ENCODE results near the gene GABRG3.

Gene GABRG3

DNA sequence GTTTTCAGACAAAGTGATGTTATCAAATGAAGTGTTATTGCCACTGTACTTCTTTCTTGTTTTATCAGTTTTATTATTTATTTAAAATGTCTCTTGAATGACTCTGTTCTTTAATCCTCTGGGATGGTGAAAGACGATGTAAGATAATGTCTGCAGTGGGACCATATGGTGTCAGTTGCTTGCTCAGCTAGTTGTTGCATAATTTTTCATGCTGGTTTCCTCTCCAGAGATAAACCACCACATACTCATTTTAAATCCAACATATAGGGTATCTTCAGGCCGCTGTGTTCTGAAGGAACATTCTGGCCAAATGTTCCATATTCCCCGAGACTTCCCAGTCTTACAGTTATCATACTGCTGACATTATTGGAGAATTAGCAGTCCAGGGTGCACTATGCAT, 75.9 kb downstream of the GABRG3 start:
- no peaks in the 10 kb centered on the region for H3K9me3 ChIP-seq (ENCODE audit: control insufficient read depth, insufficient read depth, low read depth, low read length)
- TF ChIP-seq ZNF585B (tag by site-specific recombination; IDR thresholded peaks at IDR 0.05) (no peak), SCRT1 (tag by site-specific recombination; IDR thresholded peaks at IDR 0.05; ENCODE audit: borderline replicate concordance) (no peak), ZSCAN23 (tag by site-specific recombination; IDR thresholded peaks at IDR 0.05) (no peak), ZNF366 (tag by site-specific recombination; conservative IDR thresholded peaks at IDR 0.05) (no peak), WT1 (tag by site-specific recombination; IDR thresholded peaks at IDR 0.05) (no peak), ZNF169 (tag by site-specific recombination; IDR thresholded peaks at IDR 0.05) (no peak), ZNF785 (tag by site-specific recombination; IDR thresholded peaks at IDR 0.05) (no peak), ZNF600 (tag by site-specific recombination; IDR thresholded peaks at IDR 0.05) (no peak), ZXDB (tag by site-specific recombination; IDR thresholded peaks at IDR 0.05) (no peak), ZNF529 (tag by site-specific recombination; IDR thresholded peaks at IDR 0.05; ENCODE audit: insufficient replicate concordance) (no peak), ZNF24 (tag by site-specific recombination; IDR thresholded peaks at IDR 0.05) (no peak), ZNF133 (tag by site-specific recombination; IDR thresholded peaks at IDR 0.05) (no peak)
- TF ChIP-seq, protein P1, sequence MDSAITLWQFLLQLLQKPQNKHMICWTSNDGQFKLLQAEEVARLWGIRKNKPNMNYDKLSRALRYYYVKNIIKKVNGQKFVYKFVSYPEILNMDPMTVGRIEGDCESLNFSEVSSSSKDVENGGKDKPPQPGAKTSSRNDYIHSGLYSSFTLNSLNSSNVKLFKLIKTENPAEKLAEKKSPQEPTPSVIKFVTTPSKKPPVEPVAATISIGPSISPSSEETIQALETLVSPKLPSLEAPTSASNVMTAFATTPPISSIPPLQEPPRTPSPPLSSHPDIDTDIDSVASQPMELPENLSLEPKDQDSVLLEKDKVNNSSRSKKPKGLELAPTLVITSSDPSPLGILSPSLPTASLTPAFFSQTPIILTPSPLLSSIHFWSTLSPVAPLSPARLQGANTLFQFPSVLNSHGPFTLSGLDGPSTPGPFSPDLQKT (IDR thresholded peaks at IDR 0.05; ENCODE audit: borderline replicate concordance, low read depth, low read length) = no peak
- TF ChIP-seq, protein P2, sequence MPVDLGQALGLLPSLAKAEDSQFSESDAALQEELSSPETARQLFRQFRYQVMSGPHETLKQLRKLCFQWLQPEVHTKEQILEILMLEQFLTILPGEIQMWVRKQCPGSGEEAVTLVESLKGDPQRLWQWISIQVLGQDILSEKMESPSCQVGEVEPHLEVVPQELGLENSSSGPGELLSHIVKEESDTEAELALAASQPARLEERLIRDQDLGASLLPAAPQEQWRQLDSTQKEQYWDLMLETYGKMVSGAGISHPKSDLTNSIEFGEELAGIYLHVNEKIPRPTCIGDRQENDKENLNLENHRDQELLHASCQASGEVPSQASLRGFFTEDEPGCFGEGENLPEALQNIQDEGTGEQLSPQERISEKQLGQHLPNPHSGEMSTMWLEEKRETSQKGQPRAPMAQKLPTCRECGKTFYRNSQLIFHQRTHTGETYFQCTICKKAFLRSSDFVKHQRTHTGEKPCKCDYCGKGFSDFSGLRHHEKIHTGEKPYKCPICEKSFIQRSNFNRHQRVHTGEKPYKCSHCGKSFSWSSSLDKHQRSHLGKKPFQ (tag by site-specific recombination; IDR thresholded peaks at IDR 0.05) = no peak
- TF ChIP-seq, protein P3, sequence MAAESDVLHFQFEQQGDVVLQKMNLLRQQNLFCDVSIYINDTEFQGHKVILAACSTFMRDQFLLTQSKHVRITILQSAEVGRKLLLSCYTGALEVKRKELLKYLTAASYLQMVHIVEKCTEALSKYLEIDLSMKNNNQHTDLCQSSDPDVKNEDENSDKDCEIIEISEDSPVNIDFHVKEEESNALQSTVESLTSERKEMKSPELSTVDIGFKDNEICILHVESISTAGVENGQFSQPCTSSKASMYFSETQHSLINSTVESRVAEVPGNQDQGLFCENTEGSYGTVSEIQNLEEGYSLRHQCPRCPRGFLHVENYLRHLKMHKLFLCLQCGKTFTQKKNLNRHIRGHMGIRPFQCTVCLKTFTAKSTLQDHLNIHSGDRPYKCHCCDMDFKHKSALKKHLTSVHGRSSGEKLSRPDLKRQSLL (tag by site-specific recombination; IDR thresholded peaks at IDR 0.05) = no peak
- ChIA-PET POLR2A (no interaction called here), CTCF (no interaction called here)
- no peak overlapping the region for H3K4me3 ChIP-seq (ENCODE audit: low read depth, low read length)
- no peaks in the 10 kb centered on the region for H3K36me3 ChIP-seq (ENCODE audit: control insufficient read depth in 2 of 2, insufficient read depth in 1 of 2, low read length in 2 of 2)
- H3K4me1 ChIP-seq (ENCODE audit: control insufficient read depth, insufficient read depth, low read length) = no peaks in the 10 kb centered on the region
- no peak overlapping the region for H3K27ac ChIP-seq (ENCODE audit: extremely low read depth, low read depth, low read length)

DNA sequence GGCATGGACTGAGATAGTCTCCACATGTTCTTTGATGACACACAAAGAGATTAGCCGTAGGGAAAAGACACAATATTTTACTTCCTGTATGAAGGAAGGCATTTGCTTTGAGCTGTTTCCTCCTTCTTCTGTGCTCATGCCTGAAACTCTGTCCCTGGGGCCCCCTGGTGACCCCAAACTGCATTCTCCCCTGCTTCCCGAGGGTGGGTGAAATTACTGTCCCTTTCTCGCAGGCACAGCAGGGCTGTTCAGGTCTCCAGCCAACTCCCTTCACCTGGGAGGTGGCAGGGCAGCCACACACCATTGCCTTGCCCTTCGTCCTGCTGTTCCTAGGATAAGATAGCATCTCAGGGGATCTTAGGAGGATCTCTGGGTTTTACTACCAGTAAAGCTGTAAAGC, 79.2 kb downstream of the GABRG3 start:
- H3K27ac ChIP-seq (ENCODE audit: extremely low read depth, low read depth, low read length) = no peak overlapping the region
- POLR2A ChIA-PET = no interaction called here
- TF ChIP-seq ZEB2 (tag by site-specific recombination; IDR thresholded peaks at IDR 0.05) (no peak), HOXC10 (CRISPR knock-in tag; IDR thresholded peaks at IDR 0.05) (no peak), SCRT2 (tag by site-specific recombination; IDR thresholded peaks at IDR 0.05) (no peak), ZNF202 (tag by site-specific recombination; IDR thresholded peaks at IDR 0.05; ENCODE audit: borderline replicate concordance) (no peak), ZNF266 (tag by site-specific recombination; IDR thresholded peaks at IDR 0.05; ENCODE audit: low read depth) (no peak), OVOL3 (tag by site-specific recombination; IDR thresholded peaks at IDR 0.05) (no peak), ZNF768 (tag by site-specific recombination; IDR thresholded peaks at IDR 0.05) (no peak), ZNF530 (tag by site-specific recombination; IDR thresholded peaks at IDR 0.05; ENCODE audit: low read depth) (no peak), ZNF510 (tag by site-specific recombination; IDR thresholded peaks at IDR 0.05; ENCODE audit: insufficient replicate concordance) (no peak), MZF1 (tag by site-specific recombination; IDR thresholded peaks at IDR 0.05; ENCODE audit: borderline replicate concordance) (no peak), ZNF747 (tag by site-specific recombination; IDR thresholded peaks at IDR 0.05) (no peak), ZNF184 (tag by site-specific recombination; IDR thresholded peaks at IDR 0.05) (no peak), ZNF792 (tag by site-specific recombination; IDR thresholded peaks at IDR 0.05) (no peak), ZNF561 (tag by site-specific recombination; IDR thresholded peaks at IDR 0.05; ENCODE audit: borderline replicate concordance) (no peak), ZNF571 (tag by site-specific recombination; IDR thresholded peaks at IDR 0.05) (no peak), ZNF624 (tag by site-specific recombination; IDR thresholded peaks at IDR 0.05) (no peak)
- TF ChIP-seq, protein P4, sequence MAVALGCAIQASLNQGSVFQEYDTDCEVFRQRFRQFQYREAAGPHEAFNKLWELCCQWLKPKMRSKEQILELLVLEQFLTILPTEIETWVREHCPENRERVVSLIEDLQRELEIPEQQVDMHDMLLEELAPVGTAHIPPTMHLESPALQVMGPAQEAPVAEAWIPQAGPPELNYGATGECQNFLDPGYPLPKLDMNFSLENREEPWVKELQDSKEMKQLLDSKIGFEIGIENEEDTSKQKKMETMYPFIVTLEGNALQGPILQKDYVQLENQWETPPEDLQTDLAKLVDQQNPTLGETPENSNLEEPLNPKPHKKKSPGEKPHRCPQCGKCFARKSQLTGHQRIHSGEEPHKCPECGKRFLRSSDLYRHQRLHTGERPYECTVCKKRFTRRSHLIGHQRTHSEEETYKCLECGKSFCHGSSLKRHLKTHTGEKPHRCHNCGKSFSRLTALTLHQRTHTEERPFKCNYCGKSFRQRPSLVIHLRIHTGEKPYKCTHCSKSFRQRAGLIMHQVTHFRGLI (tag by site-specific recombination; IDR thresholded peaks at IDR 0.05) = no peak
- TF ChIP-seq, protein P5, sequence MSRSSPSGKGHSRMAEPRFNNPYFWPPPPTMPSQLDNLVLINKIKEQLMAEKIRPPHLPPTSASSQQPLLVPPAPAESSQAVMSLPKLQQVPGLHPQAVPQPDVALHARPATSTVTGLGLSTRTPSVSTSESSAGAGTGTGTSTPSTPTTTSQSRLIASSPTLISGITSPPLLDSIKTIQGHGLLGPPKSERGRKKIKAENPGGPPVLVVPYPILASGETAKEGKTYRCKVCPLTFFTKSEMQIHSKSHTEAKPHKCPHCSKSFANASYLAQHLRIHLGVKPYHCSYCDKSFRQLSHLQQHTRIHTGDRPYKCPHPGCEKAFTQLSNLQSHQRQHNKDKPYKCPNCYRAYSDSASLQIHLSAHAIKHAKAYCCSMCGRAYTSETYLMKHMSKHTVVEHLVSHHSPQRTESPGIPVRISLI (tag by site-specific recombination; IDR thresholded peaks at IDR 0.05) = no peak

More for the DNA sequence above, 79.2 kb downstream of the GABRG3 start:
- CTCF ChIA-PET = interaction anchor here (0.8 to 3.1 kb wide), 2 partner anchors 9 to 126 kb away, joined by 3 to 25 read pairs; no protein-coding TSS in a partner anchor
- H3K36me3 ChIP-seq (ENCODE audit: control insufficient read depth in 2 of 2, insufficient read depth in 1 of 2, low read length in 2 of 2) = no peaks in the 10 kb centered on the region
- no peaks in the 10 kb centered on the region for H3K4me1 ChIP-seq (ENCODE audit: control insufficient read depth, insufficient read depth, low read length)
- H3K9me3 ChIP-seq (ENCODE audit: control insufficient read depth, insufficient read depth, low read depth, low read length) = no peaks in the 10 kb centered on the region
- no peak overlapping the region for H3K4me3 ChIP-seq (ENCODE audit: low read depth, low read length)
